H9 (cell line): ENCODE measurements around the gene UNC5A. TPM values are rescaled to one million over a fixed set of nuclear protein-coding genes. Genes with fewer than 3 reads are reported as not detected.
A peak's percentile ranks its signal among the peaks of the same experiment; 100 is the strongest.

Source experiments
- DNase-seq: peaks from one replicate; pipeline ENCODE4 v3.0.0-alpha.2; 2017
- H2AFZ ChIP-seq: one replicate; pipeline ENCODE4 v1.6.1; 2013; ENCODE audit warnings: mild to moderate bottlenecking, low read length, control low read depth, moderate library complexity
- H2AK5ac ChIP-seq: 2 replicates; pipeline ENCODE4 v1.6.1; 2013; ENCODE audit warnings: low read length, control low read depth, mixed read lengths; ENCODE audit not compliant: insufficient read length
- H2BK120ac ChIP-seq: one replicate; pipeline ENCODE4 v1.6.1; 2013; ENCODE audit warnings: low read depth, mild to moderate bottlenecking, low read length, control low read depth, inconsistent platforms; ENCODE audit not compliant: poor library complexity, severe bottlenecking
- H2BK12ac ChIP-seq: 2 replicates; pipeline ENCODE4 v1.6.1; 2013; ENCODE audit warnings: low read length, control low read depth, mixed read lengths, low read depth; ENCODE audit not compliant: insufficient read length
- H2BK15ac ChIP-seq: 2 replicates; pipeline ENCODE4 v1.6.1; 2013; ENCODE audit warnings: low read depth, low read length, control low read depth
- H2BK20ac ChIP-seq: one replicate; pipeline ENCODE4 v1.6.1; 2013; ENCODE audit warnings: low read depth, mild to moderate bottlenecking, low read length, control low read depth, inconsistent platforms; ENCODE audit not compliant: poor library complexity, severe bottlenecking
- H2BK5ac ChIP-seq: 2 replicates; pipeline ENCODE4 v1.6.1; 2013; ENCODE audit warnings: low read length, control low read depth, mixed read lengths; ENCODE audit not compliant: insufficient read length
- H3K14ac ChIP-seq: 2 replicates; pipeline ENCODE4 v1.6.1; 2013; ENCODE audit warnings: low read length, control low read depth; ENCODE audit not compliant: insufficient read depth
- H3K18ac ChIP-seq: 2 replicates; pipeline ENCODE4 v1.6.1; 2013; ENCODE audit warnings: low read depth, mild to moderate bottlenecking, mixed read lengths, low read length, control low read depth; ENCODE audit not compliant: insufficient read length
- H3K23ac ChIP-seq: 2 replicates; pipeline ENCODE4 v1.6.1; 2013; ENCODE audit warnings: low read length, control low read depth, mixed read lengths, low read depth; ENCODE audit not compliant: insufficient read length
- H3K23me2 ChIP-seq: 2 replicates; pipeline ENCODE4 v1.6.1; 2013; ENCODE audit warnings: low read depth, mild to moderate bottlenecking, mixed read lengths, low read length, control low read depth; ENCODE audit not compliant: insufficient read length, poor library complexity, severe bottlenecking
- H3K27ac ChIP-seq: 2 replicates; pipeline ENCODE4 v1.5.1; 2013; ENCODE audit warnings: low read length, control low read depth, mixed read lengths, low read depth; ENCODE audit not compliant: insufficient read length
- H3K27me3 ChIP-seq: 2 replicates; pipeline ENCODE4 v1.6.1; 2013; ENCODE audit warnings: low read length, control low read depth, inconsistent platforms; ENCODE audit not compliant: insufficient read depth
- H3K4ac ChIP-seq: 2 replicates; pipeline ENCODE4 v1.6.1; 2013; ENCODE audit warnings: low read depth, mild to moderate bottlenecking, control low read depth, inconsistent platforms, low read length, moderate library complexity
- H3K4me1 ChIP-seq: 2 replicates; pipeline ENCODE4 v1.6.1; 2013; ENCODE audit warnings: low read length, control low read depth, inconsistent platforms; ENCODE audit not compliant: insufficient read depth
- H3K4me2 ChIP-seq: 2 replicates; pipeline ENCODE4 v1.6.1; 2013; ENCODE audit warnings: low read length, control low read depth, mixed read lengths; ENCODE audit not compliant: insufficient read length, insufficient read depth
- H3K56ac ChIP-seq: 2 replicates; pipeline ENCODE4 v1.6.1; 2013; ENCODE audit warnings: low read depth, mild to moderate bottlenecking, mixed read lengths, low read length, control low read depth; ENCODE audit not compliant: insufficient read length
- H3K79me1 ChIP-seq: 2 replicates; pipeline ENCODE4 v1.6.1; 2013; ENCODE audit warnings: low read depth, mild to moderate bottlenecking, moderate library complexity, low read length, control low read depth, inconsistent platforms; ENCODE audit not compliant: insufficient read depth, poor library complexity, severe bottlenecking
- H3K79me2 ChIP-seq: 2 replicates; pipeline ENCODE4 v1.6.1; 2013; ENCODE audit warnings: low read length, control low read depth, inconsistent platforms; ENCODE audit not compliant: insufficient read depth
- H3K9ac ChIP-seq: 2 replicates; pipeline ENCODE4 v1.6.1; 2013; ENCODE audit warnings: low read length, control low read depth, mixed read lengths; ENCODE audit not compliant: insufficient read length; ENCODE audit errors: extremely low read depth
- H3K9me3 ChIP-seq: one replicate; pipeline ENCODE4 v1.6.1; 2013; ENCODE audit warnings: low read depth, low read length, inconsistent platforms; ENCODE audit not compliant: control insufficient read depth
- H3T11ph ChIP-seq: one replicate; pipeline ENCODE4 v1.6.1; 2013; ENCODE audit warnings: mild to moderate bottlenecking, low read length, control low read depth, inconsistent platforms
- H4K20me1 ChIP-seq: one replicate; pipeline ENCODE4 v1.6.1; 2013; ENCODE audit not compliant: control insufficient read depth, insufficient read length, insufficient read depth
- H4K5ac ChIP-seq: 2 replicates; pipeline ENCODE4 v1.6.1; 2013; ENCODE audit warnings: low read depth, mild to moderate bottlenecking, mixed read lengths, low read length, control low read depth; ENCODE audit not compliant: insufficient read length
- H4K8ac ChIP-seq: replicated peaks from 2 replicates; pipeline ENCODE4 v1.6.1; 2013; ENCODE audit warnings: low read length, control low read depth, mixed read lengths, low read depth; ENCODE audit not compliant: insufficient read length
- H4K91ac ChIP-seq: 2 replicates; pipeline ENCODE4 v1.6.1; 2013; ENCODE audit warnings: low read depth, mild to moderate bottlenecking, moderate library complexity, mixed read lengths, low read length, control low read depth; ENCODE audit not compliant: insufficient read length
- H3K27ac Mint-ChIP-seq, 3 experiments: 2 replicates in 2 of 3; 3 replicates in 1 of 3; pipeline ENCODE4 v1.8.0; 2020 to 2021; ENCODE audit warnings: mixed read lengths in 3 of 3, mild to moderate bottlenecking in 1 of 3, moderate library complexity in 1 of 3
- H3K27me3 Mint-ChIP-seq: 2 replicates; pipeline ENCODE4 v1.8.0; 2021; ENCODE audit warnings: low read depth, mild to moderate bottlenecking, moderate library complexity, mixed read lengths
- H3K36me3 Mint-ChIP-seq, 3 experiments: 2 replicates in 2 of 3; 3 replicates in 1 of 3; pipeline ENCODE4 v1.8.0; 2020 to 2021; ENCODE audit warnings: low read depth in 3 of 3, mixed read lengths in 3 of 3; ENCODE audit not compliant: insufficient read depth in 1 of 3
- H3K4me1 Mint-ChIP-seq, 2 experiments: 2 replicates each; pipeline ENCODE4 v1.8.0; 2020; ENCODE audit warnings: mixed read lengths in 2 of 2
- H3K4me3 Mint-ChIP-seq, 2 experiments: 2 replicates in 1 of 2; 3 replicates in 1 of 2; pipeline ENCODE4 v1.8.0; 2020 to 2021; ENCODE audit warnings: mild to moderate bottlenecking in 2 of 2, mixed read lengths in 2 of 2, moderate library complexity in 1 of 2
- H3K9me3 Mint-ChIP-seq, 2 experiments: 2 replicates in 1 of 2; 3 replicates in 1 of 2; pipeline ENCODE4 v1.8.0; 2020; ENCODE audit warnings: mild to moderate bottlenecking in 2 of 2, mixed read lengths in 2 of 2, moderate library complexity in 1 of 2
- WGBS: extraction: QIAGEN DNeasy Blood & Tissue Kit; methylation state at CpG from one replicate; pipeline ENCODE4 v1.1.7; 2013; ENCODE audit warnings: missing lambda C conversion rate, low lambda C conversion rate, mixed read lengths; ENCODE audit not compliant: insufficient read length; ENCODE audit errors: extremely low coverage; 5-methylcytosine and 5-hydroxymethylcytosine counted together
- total RNA-seq: library from RNA; stranded (reverse); gene quantifications from 2 replicates; pipeline ENCODE4 v1.2.1, GENCODE V29; 2021
- TF ChIP-seq, protein P1 (sequence below): fragments of 200-600 bp; sonication (generic); conservative IDR thresholded peaks from 3 replicates; pipeline ENCODE4 v1.8.0; 2021; ENCODE audit warnings: antibody characterized with exemption, mild to moderate bottlenecking

UNC5A gene
- total RNA-seq, 1 experiment from 2014 or later = 4.4 TPM

- H3K23me2 ChIP-seq = no peaks in the 10 kb centered on the region
- H2AFZ ChIP-seq = no peak overlapping the region
- no peak overlapping the region for H2BK20ac ChIP-seq
- H3K79me1 ChIP-seq = no peaks in the 10 kb centered on the region
- no CpG with 5 or more reads among the region's 8 CpGs for WGBS
- H3K27ac ChIP-seq = no peak overlapping the region
- no peak overlapping the region for H3K14ac ChIP-seq
- H3K9ac ChIP-seq = no peak overlapping the region
- no peak overlapping the region for H3K23ac ChIP-seq
- peak; percentile 14 for DNase-seq
- peaks cover 4% of the 10 kb centered on the region for H3K4me1 ChIP-seq
- H3K79me2 ChIP-seq = no peaks in the 10 kb centered on the region
- no peak overlapping the region for H3K4me2 ChIP-seq
- no peak overlapping the region for H3T11ph ChIP-seq
- no peaks in the 10 kb centered on the region for H3K9me3 ChIP-seq
- Mint-ChIP-seq H3K4me1 (peaks cover 25 to 38% of the 10 kb centered on the region in 2 experiments), H3K27ac (peak overlapping the region in 1 of 3 experiments; percentile 46; a peak in 1 of 7 replicates), H3K4me3 (no peak overlapping the region), H3K36me3 (no peaks in the 10 kb centered on the region), H3K9me3 (no peaks in the 10 kb centered on the region), H3K27me3 (peaks cover 23% of the 10 kb centered on the region)
- no peak overlapping the region for H2BK5ac ChIP-seq
- H4K8ac ChIP-seq = no peak overlapping the region
- no peak overlapping the region for H2BK120ac ChIP-seq
- no peak overlapping the region for H3K18ac ChIP-seq
- no peak overlapping the region for H2BK15ac ChIP-seq
- H3K4ac ChIP-seq = no peak overlapping the region
- H4K5ac ChIP-seq = no peak overlapping the region
- no peaks in the 10 kb centered on the region for H3K27me3 ChIP-seq
- H4K20me1 ChIP-seq = peaks cover 2% of the 10 kb centered on the region
- no peak overlapping the region for H3K56ac ChIP-seq
- H4K91ac ChIP-seq = no peak overlapping the region
- no peak overlapping the region for H2AK5ac ChIP-seq
- no peak overlapping the region for H2BK12ac ChIP-seq
- TF ChIP-seq, protein P1, sequence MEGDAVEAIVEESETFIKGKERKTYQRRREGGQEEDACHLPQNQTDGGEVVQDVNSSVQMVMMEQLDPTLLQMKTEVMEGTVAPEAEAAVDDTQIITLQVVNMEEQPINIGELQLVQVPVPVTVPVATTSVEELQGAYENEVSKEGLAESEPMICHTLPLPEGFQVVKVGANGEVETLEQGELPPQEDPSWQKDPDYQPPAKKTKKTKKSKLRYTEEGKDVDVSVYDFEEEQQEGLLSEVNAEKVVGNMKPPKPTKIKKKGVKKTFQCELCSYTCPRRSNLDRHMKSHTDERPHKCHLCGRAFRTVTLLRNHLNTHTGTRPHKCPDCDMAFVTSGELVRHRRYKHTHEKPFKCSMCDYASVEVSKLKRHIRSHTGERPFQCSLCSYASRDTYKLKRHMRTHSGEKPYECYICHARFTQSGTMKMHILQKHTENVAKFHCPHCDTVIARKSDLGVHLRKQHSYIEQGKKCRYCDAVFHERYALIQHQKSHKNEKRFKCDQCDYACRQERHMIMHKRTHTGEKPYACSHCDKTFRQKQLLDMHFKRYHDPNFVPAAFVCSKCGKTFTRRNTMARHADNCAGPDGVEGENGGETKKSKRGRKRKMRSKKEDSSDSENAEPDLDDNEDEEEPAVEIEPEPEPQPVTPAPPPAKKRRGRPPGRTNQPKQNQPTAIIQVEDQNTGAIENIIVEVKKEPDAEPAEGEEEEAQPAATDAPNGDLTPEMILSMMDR = no peak
Observed at GRCh38 chr5:176778921-176779465, 31.4 kb upstream of the UNC5A start.
